GM12878 (cell line): ENCODE measurements around the gene KDM4C.

Source experiments
- POLR2A ChIP-seq: IDR thresholded peaks from 2 replicates; pipeline ENCODE4 v1.6.1; 2011; ENCODE audit warnings: low read depth, mild to moderate bottlenecking, low read length
- TF ChIP-seq, protein P1 (sequence below): fragments of 450-650 bp; IDR thresholded peaks from 2 replicates; pipeline ENCODE4 v1.6.1; 2016; ENCODE audit warnings: mild to moderate bottlenecking

DNA sequence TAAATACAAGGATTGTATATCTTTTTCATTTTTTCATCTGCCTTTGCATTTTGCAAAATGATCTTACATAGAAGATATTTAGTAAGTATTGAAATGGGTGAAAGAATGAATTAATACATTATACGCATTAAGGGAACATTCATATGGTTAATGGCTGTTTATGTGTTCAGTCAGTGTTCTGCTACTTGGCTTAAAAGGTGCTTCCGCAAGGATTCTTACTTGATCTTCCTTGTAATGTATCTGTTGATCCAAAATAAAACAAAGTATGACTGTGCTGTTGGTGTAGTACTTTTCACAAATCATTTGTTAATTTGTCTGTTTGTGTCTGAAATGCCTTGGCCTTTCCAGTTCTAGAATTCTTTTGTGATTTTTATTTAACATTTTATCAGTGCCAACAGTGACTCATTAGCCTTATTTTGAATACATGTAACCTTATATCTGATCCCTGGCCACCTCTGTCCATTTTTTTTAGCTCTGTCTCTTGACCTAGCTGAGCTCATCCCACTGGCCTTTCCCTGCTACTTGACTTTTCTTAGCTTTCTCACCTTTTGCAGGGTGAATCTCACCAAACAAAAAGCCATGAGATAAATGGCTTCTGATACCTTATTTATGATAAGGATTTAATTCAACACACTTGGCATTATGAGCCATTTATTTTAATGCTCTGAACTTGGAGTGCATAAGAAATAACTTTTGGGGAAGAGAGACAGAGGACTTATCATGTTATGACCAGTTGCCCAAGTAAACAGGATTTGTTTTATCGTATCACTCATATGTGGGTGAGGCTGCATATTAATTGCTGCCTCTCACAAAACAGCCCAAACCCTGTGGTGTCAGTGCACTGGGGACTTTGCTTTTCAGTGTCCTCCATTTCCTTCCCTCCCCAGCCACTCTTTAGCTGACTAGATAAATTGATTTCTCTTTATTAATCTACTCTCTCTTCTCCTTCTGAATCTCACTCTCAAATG, 340.3 kb downstream of the KDM4C start:
- TF ChIP-seq, protein P1, sequence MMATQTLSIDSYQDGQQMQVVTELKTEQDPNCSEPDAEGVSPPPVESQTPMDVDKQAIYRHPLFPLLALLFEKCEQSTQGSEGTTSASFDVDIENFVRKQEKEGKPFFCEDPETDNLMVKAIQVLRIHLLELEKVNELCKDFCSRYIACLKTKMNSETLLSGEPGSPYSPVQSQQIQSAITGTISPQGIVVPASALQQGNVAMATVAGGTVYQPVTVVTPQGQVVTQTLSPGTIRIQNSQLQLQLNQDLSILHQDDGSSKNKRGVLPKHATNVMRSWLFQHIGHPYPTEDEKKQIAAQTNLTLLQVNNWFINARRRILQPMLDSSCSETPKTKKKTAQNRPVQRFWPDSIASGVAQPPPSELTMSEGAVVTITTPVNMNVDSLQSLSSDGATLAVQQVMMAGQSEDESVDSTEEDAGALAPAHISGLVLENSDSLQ, result no peak
- no peak for TF ChIP-seq POLR2A
